CD4-positive, alpha-beta T cell treated with Interleukin-4 for 4 hours (primary cell): ENCODE measurements around the gene IZUMO4.
"Not testable (repeated sequence)": the region's sequence is repeated elsewhere in the genome, so short reads cannot be mapped to it uniquely, and the experiment has no call there.

Experiments
- DNase-seq: peaks from one replicate; pipeline ENCODE4 v3.0.0-alpha.2; 2020

The IZUMO4 gene

GRCh38 chr19:2129022-2129421 is 32.3 kb downstream of the IZUMO4 start:
- no peak for DNase-seq

GRCh38 chr19:2129486-2129885 is 32.8 kb downstream of the IZUMO4 start:
- DNase-seq, result no peak

- DNase-seq, result no peak
Observed at GRCh38 chr19:2129892-2130770, 33.4 kb downstream of the IZUMO4 start.

- not testable (repeated sequence) for DNase-seq
Observed at GRCh38 chr19:2131012-2131975, 34.6 kb downstream of the IZUMO4 start.

GRCh38 chr19:2132191-2132590 is 35.5 kb downstream of the IZUMO4 start:
- DNase-seq, result no peak

GRCh38 chr19:2132731-2133490 is 36.2 kb downstream of the IZUMO4 start:
- DNase-seq, result no peak

- DNase-seq, result no peak
Observed at GRCh38 chr19:2135474-2136402, 39.0 kb downstream of the IZUMO4 start.

GRCh38 chr19:2136796-2137195 is 40.1 kb downstream of the IZUMO4 start:
- DNase-seq, result no peak

GRCh38 chr19:2138061-2138728 is 41.5 kb downstream of the IZUMO4 start:
- DNase-seq, result no peak

- DNase-seq, result no peak
Observed at GRCh38 chr19:2139385-2140137, 42.8 kb downstream of the IZUMO4 start.

- no peak for DNase-seq
Observed at GRCh38 chr19:2140138-2140569, 43.4 kb downstream of the IZUMO4 start.

- no peak for DNase-seq
Observed at GRCh38 chr19:2142173-2142829, 45.6 kb downstream of the IZUMO4 start.

GRCh38 chr19:2144190-2144589 is 47.5 kb downstream of the IZUMO4 start:
- DNase-seq, result no peak

GRCh38 chr19:2145831-2146241 is 49.1 kb downstream of the IZUMO4 start:
- no peak for DNase-seq

GRCh38 chr19:2148482-2149135 is 51.9 kb downstream of the IZUMO4 start:
- no peak for DNase-seq
